ENCODE measurements around the gene NR0B2. TPM values are rescaled to one million over a fixed set of nuclear protein-coding genes. Genes with fewer than 3 reads are reported as not detected.
A peak's percentile ranks its signal among the peaks of the same experiment; 100 is the strongest.

The NR0B2 gene
- total and polyA plus RNA-seq, 2 of the 13 experiments (the other 11 are each of a cell fraction or from before 2014, with no cell fraction given): 72.5 to 133 TPM

GRCh38 chr1:26961826-26962225 is 48.1 kb upstream of the NR0B2 start (continued):
- TF ChIP-seq ZNF281 (CRISPR knock-in tag; IDR thresholded peaks at IDR 0.05; ENCODE audit: borderline replicate concordance) (peak; percentile 26; the same call in 1 of the 2 replicates), KIAA2018 (CRISPR knock-in tag; IDR thresholded peaks at IDR 0.05; ENCODE audit: borderline replicate concordance) (no peak), MAFG (CRISPR knock-in tag; IDR thresholded peaks at IDR 0.05) (no peak), KDM1A (CRISPR knock-in tag; IDR thresholded peaks at IDR 0.05) (peak; percentile 79), ZNF564 (CRISPR knock-in tag; IDR thresholded peaks at IDR 0.05) (no peak), ZBTB49 (CRISPR knock-in tag; IDR thresholded peaks at IDR 0.05; ENCODE audit: borderline replicate concordance) (no peak), MIXL1 (CRISPR knock-in tag; IDR thresholded peaks at IDR 0.05) (peak; percentile 28; the same call in 1 of the 2 replicates), ZNF343 (CRISPR knock-in tag; IDR thresholded peaks at IDR 0.05) (no peak), NCOA5 (CRISPR knock-in tag; IDR thresholded peaks at IDR 0.05) (no peak), ZFP62 (CRISPR knock-in tag; IDR thresholded peaks at IDR 0.05) (no peak), ZSCAN9 (CRISPR knock-in tag; IDR thresholded peaks at IDR 0.05; ENCODE audit: borderline replicate concordance) (peak; percentile 65; the same call in 1 of the 2 replicates), ZMAT5 (CRISPR knock-in tag; IDR thresholded peaks at IDR 0.05; ENCODE audit: borderline replicate concordance, low read depth) (no peak), ZIK1 (CRISPR knock-in tag; IDR thresholded peaks at IDR 0.05; ENCODE audit: borderline replicate concordance, low read depth) (no peak), ARID2 (CRISPR knock-in tag; IDR thresholded peaks at IDR 0.05; ENCODE audit: borderline replicate concordance) (no peak), ZNF562 (CRISPR knock-in tag; IDR thresholded peaks at IDR 0.05; ENCODE audit: borderline replicate concordance) (no peak), ZFP82 (CRISPR knock-in tag; IDR thresholded peaks at IDR 0.05; ENCODE audit: borderline replicate concordance) (no peak)

Measured in HepG2 (cell line).